Activated CD4-positive, alpha-beta T cell treated with anti-CD3 and anti-CD28 coated beads, Interleukin-2, Interleukin-4, amounts not matched to agents 100 ng/mL and 50 ng/mL, durations not matched to agents 16 hours and 8 hours (primary cell): ENCODE measurements around the gene DYNLT1.

Experiments used
- DNase-seq: peaks from one replicate; pipeline ENCODE4 v3.0.0-alpha.2; 2020; ENCODE audit warnings: low spot score

Gene DYNLT1

GRCh38 chr6:158597565-158597964, 47.0 kb downstream of the DYNLT1 start:
- DNase-seq = no peak

- DNase-seq = no peak
Observed at GRCh38 chr6:158596861-158597260, 47.7 kb downstream of the DYNLT1 start.

- no peak for DNase-seq
Observed at GRCh38 chr6:158595223-158595622, 49.3 kb downstream of the DYNLT1 start.

- no peak for DNase-seq
Observed at GRCh38 chr6:158593670-158594069, 50.9 kb downstream of the DYNLT1 start.

- DNase-seq = no peak
Observed at GRCh38 chr6:158591810-158592209, 52.7 kb downstream of the DYNLT1 start.

GRCh38 chr6:158591134-158591809, 53.3 kb downstream of the DYNLT1 start:
- no peak for DNase-seq

- no peak for DNase-seq
Observed at GRCh38 chr6:158589366-158589765, 55.2 kb downstream of the DYNLT1 start.

GRCh38 chr6:158586652-158587051, 57.9 kb downstream of the DYNLT1 start:
- DNase-seq = no peak
